HG02973 (cell line): ENCODE results near the gene QKI.

Source experiments
- ATAC-seq: cut with Tn5 transposase; IDR thresholded peaks from one replicate; pipeline ENCODE4 v1.9.1; 2021; ENCODE audit warnings: moderate library complexity; ENCODE audit not compliant: unreplicated experiment

Gene QKI

GRCh38 chr6:163605385-163606097, 191.0 kb downstream of the QKI start:
- ATAC-seq, result no peak

GRCh38 chr6:163607792-163608191, 193.3 kb downstream of the QKI start:
- no peak for ATAC-seq

GRCh38 chr6:163608204-163608644, 193.7 kb downstream of the QKI start:
- no peak for ATAC-seq

GRCh38 chr6:163612200-163612599, 197.7 kb downstream of the QKI start:
- no peak for ATAC-seq

- no peak for ATAC-seq
These were observed 198.5 kb downstream of the QKI start for GRCh38 chr6:163613025-163613424.

- ATAC-seq, result no peak
These were observed 199.2 kb downstream of the QKI start for GRCh38 chr6:163613668-163614067.

GRCh38 chr6:163616452-163616851, 201.9 kb downstream of the QKI start:
- no peak for ATAC-seq

- no peak for ATAC-seq
These were observed 203.0 kb downstream of the QKI start for GRCh38 chr6:163617549-163617948.

- no peak for ATAC-seq
These were observed 205.6 kb downstream of the QKI start for GRCh38 chr6:163620101-163620500.

- ATAC-seq, result no peak
These were observed 206.3 kb downstream of the QKI start for GRCh38 chr6:163620670-163621330.

- no peak for ATAC-seq
These were observed 210.7 kb downstream of the QKI start for GRCh38 chr6:163625265-163625664.

- no peak for ATAC-seq
These were observed 211.8 kb downstream of the QKI start for GRCh38 chr6:163626073-163626867.

GRCh38 chr6:163627274-163628062, 212.9 kb downstream of the QKI start:
- no peak for ATAC-seq
